Activated CD4-positive, alpha-beta T cell treated with anti-CD3 and anti-CD28 coated beads, Interleukin-2, amount 10 ng/mL, durations not matched to agents 7 days and 5 days (primary cell): ENCODE results near the gene MYL6B. TPM values are rescaled to one million over a fixed set of nuclear protein-coding genes. Genes with fewer than 3 reads are reported as not detected.

Source experiments
- CTCF ChIA-PET: fragments of 350-600 bp; sonication (Branson Sonifier 250); formaldehyde crosslinking; loops from one replicate; lab custom pipeline; 2021; ENCODE audit warnings: antibody characterized with exemption; lab: Charles Lee
- POLR2A ChIA-PET: fragments of 350-600 bp; sonication (Branson Sonifier 250); formaldehyde crosslinking; loops from one replicate; lab custom pipeline; 2021; ENCODE audit warnings: antibody characterized with exemption; lab: Charles Lee
- DNase-seq: peaks from one replicate; pipeline ENCODE4 v3.0.0-alpha.2; 2020
- H3K27ac Mint-ChIP-seq: one replicate; pipeline ENCODE4 v1.8.0; 2021; ENCODE audit warnings: mild to moderate bottlenecking, moderate library complexity, mixed read lengths
- H3K27me3 Mint-ChIP-seq: one replicate; pipeline ENCODE4 v1.8.0; 2021; ENCODE audit warnings: mixed read lengths
- H3K36me3 Mint-ChIP-seq: one replicate; pipeline ENCODE4 v1.8.0; 2021; ENCODE audit warnings: low read depth, mixed read lengths
- H3K4me1 Mint-ChIP-seq: one replicate; pipeline ENCODE4 v1.8.0; 2021; ENCODE audit warnings: mixed read lengths
- H3K4me3 Mint-ChIP-seq: one replicate; pipeline ENCODE4 v1.8.0; 2021; ENCODE audit warnings: mild to moderate bottlenecking, moderate library complexity, mixed read lengths
- H3K9me3 Mint-ChIP-seq: one replicate; pipeline ENCODE4 v1.8.0; 2021; ENCODE audit warnings: mixed read lengths
- total RNA-seq, 2 experiments: library from RNA; stranded (reverse); gene quantifications; one replicate each; pipeline ENCODE4 v1.2.3, GENCODE V29; 2021

MYL6B gene
- total RNA-seq, 2 experiments from 2014 or later, result 56.6 to 63.4 TPM

DNA sequence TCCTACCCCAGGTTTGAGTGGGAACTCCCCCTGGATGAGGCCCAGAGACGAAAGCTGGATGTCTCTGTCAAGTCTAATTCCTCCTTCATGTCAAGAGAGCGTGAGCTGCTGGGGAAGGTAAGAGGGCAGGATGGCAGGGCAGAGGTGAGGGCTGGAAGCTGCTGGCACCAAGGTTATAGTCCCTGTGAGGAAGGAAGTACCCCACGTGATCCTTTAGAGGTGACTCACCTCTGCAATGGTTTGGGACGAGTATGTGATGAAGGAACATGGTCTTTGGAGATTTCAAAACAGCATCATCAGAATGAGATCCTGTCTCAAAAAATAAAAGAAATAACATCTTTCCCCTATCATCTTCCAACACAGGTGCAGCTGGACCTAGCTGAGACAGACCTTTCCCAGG lies 9.2 kb upstream of the MYL6B start:
- peaks cover 65% of the 10 kb centered on the region for H3K36me3 Mint-ChIP-seq
- POLR2A ChIA-PET, result no interaction called here

DNA sequence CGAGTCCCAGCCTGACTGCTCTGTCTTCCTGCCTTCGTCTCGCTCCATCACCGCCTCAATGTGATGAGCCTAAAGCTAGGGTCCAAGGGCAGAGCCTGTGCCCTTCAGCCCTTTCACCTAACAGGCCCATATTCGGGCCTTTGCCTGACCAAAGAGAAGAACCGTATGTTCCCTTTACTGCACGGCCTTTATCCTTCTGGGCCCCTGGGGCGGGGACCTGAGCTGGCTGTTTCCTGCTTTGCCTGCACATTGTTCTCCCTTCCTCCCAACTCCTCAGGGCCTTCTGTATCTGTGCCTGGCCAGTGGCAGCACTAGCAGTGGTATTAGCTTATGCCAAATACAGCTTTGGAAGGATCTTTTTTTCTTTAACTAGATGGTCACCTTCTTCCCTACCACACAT lies 8.5 kb upstream of the MYL6B start:
- no peak for DNase-seq
- no peak overlapping the region for H3K4me3 Mint-ChIP-seq
- CTCF ChIA-PET, result interaction anchor here (0.5 to 2.5 kb wide), 6 partner anchors 13 to 507 kb away, joined by 3 to 17 read pairs (median 3); partner anchors contain the start of genes ESYT1 and SMARCC2
- H3K27me3 Mint-ChIP-seq, result no peaks in the 10 kb centered on the region
- peaks cover 59% of the 10 kb centered on the region for H3K36me3 Mint-ChIP-seq
- peaks cover under 1% of the 10 kb centered on the region for H3K9me3 Mint-ChIP-seq
- H3K27ac Mint-ChIP-seq, result peak overlapping the region; percentile 68
- POLR2A ChIA-PET, result no interaction called here
- peaks cover 40% of the 10 kb centered on the region for H3K4me1 Mint-ChIP-seq

More for the DNA sequence above, 9.2 kb upstream of the MYL6B start:
- no peak for DNase-seq
- Mint-ChIP-seq H3K4me1 (peaks cover 46% of the 10 kb centered on the region), H3K4me3 (no peak overlapping the region), H3K9me3 (peaks cover 2% of the 10 kb centered on the region), H3K27ac (peak overlapping the region; percentile 57), H3K27me3 (no peaks in the 10 kb centered on the region)
- CTCF ChIA-PET, result interaction anchor here (0.6 to 2.5 kb wide), 5 partner anchors 9 to 46 kb away, joined by 3 to 17 read pairs (median 5); partner anchors contain the start of genes ESYT1, MYL6B and SMARCC2

DNA sequence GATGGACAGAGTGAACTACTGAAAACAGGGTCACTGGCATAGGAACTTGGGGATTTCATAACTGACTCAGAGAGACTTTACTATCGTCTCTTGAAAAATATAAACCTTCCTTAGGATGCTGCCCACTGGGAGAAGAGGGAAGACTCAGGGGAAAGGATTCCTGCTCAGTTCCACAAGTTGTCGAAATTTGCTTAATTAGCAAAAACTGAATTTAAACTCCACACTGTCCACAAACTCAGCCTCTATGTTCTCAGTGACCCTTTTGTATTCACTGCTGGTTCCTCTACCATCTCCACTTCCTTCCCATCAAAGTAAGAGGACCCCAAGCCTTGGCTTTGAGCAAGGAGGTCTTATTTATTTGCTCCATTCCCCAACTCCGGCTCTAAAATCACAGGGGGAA lies 7.2 kb upstream of the MYL6B start:
- DNase-seq, result no peak
- H3K4me1 Mint-ChIP-seq, result peaks cover 37% of the 10 kb centered on the region
- H3K9me3 Mint-ChIP-seq, result no peaks in the 10 kb centered on the region
- POLR2A ChIA-PET, result no interaction called here
- H3K27ac Mint-ChIP-seq, result no peak overlapping the region
- H3K27me3 Mint-ChIP-seq, result no peaks in the 10 kb centered on the region
- CTCF ChIA-PET, result interaction anchor here (1.2 to 2.5 kb wide), 2 partner anchors 18 to 43 kb away, joined by 6 to 17 read pairs; partner anchors contain the start of genes ESYT1 and SMARCC2
- peaks cover 49% of the 10 kb centered on the region for H3K36me3 Mint-ChIP-seq
- no peak overlapping the region for H3K4me3 Mint-ChIP-seq

DNA sequence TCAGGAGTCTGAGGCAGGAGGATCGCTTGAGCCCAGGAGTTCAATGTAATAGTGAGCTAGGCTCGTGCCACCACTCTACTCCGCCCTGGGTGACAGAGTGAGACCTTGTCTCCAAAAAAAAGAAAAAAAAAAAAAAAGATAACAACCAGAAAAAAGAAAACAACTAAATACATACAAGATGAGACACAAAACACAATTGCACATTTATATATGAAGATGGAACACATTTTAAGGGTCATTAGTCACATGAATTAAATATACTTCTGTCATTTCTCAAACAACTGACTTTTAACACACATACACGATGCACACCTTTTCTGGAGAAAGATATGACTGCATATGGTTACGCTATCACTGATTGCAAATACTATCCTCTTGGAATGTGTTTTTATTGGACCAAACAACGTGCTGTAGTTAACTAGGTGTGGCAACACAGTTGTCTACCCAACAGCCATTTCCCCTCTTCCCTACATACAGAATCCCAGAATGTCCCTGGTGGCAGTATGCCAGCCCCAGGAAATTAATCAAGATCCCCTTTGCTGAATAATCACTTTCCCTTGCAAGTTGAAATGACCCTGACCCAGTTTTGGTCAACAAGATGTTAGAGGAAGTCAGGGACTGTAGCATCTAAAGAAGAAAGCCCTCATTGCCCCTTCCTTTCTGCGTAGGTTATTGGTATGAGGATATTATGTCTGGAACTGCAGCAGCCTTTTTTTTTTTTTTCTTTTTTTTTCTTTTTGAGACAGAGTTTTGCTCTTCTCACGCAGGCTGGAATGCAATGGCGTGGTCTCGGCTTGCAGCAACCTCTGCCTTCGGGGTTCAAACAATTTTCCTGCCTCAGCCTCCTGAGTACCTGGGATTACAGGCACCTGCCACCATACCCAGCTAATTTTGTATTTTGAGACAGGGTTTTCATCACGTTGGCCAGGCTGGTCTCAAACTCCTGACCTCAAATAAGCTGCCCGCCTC lies 5.6 kb upstream of the MYL6B start:
- H3K27me3 Mint-ChIP-seq, result no peaks in the 10 kb centered on the region
- no peak overlapping the region for H3K4me3 Mint-ChIP-seq
- POLR2A ChIA-PET, result no interaction called here

DNA sequence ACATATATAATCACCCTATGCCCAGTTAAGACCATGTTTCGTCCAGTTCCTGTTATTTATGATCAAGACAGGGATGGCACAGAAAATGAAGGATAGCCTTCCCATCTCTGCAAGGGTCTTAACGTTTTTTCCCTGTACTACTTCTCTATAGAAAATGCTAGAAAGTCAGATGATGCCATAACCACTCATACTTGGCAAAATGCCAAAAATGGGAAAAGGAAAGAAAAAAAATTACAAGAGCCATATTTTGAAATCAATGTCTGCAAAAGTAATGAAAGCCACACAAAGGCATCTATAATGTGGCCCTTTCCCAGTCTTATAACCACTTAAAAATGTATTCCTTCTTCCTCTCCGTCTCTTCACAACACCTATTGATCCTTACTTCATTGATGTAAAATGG lies 1.8 kb upstream of the MYL6B start:
- ChIA-PET CTCF (interaction anchor here (1.1 to 3.2 kb wide), 6 partner anchors 11 to 188 kb away, joined by 3 to 14 read pairs (median 10); partner anchors contain the start of genes ESYT1, IL23A, SMARCC2 and ZC3H10), POLR2A (no interaction called here)
- H3K4me1 Mint-ChIP-seq, result peaks cover 48% of the 10 kb centered on the region
- no peak for DNase-seq
- H3K27me3 Mint-ChIP-seq, result no peaks in the 10 kb centered on the region
- H3K27ac Mint-ChIP-seq, result peak overlapping the region; percentile 98
- H3K9me3 Mint-ChIP-seq, result no peaks in the 10 kb centered on the region
- H3K4me3 Mint-ChIP-seq, result peak overlapping the region; percentile 83
- H3K36me3 Mint-ChIP-seq, result peaks cover 15% of the 10 kb centered on the region

More for the DNA sequence above, 5.6 kb upstream of the MYL6B start:
- H3K27ac Mint-ChIP-seq, result no peak overlapping the region
- no peaks in the 10 kb centered on the region for H3K9me3 Mint-ChIP-seq
- H3K4me1 Mint-ChIP-seq, result peaks cover 40% of the 10 kb centered on the region
- peaks cover 42% of the 10 kb centered on the region for H3K36me3 Mint-ChIP-seq
- no peak for DNase-seq
- CTCF ChIA-PET, result interaction anchor here (0.7 to 2.0 kb wide), 2 partner anchors 10 to 159 kb away, joined by 3 to 7 read pairs; no protein-coding TSS in a partner anchor

DNA sequence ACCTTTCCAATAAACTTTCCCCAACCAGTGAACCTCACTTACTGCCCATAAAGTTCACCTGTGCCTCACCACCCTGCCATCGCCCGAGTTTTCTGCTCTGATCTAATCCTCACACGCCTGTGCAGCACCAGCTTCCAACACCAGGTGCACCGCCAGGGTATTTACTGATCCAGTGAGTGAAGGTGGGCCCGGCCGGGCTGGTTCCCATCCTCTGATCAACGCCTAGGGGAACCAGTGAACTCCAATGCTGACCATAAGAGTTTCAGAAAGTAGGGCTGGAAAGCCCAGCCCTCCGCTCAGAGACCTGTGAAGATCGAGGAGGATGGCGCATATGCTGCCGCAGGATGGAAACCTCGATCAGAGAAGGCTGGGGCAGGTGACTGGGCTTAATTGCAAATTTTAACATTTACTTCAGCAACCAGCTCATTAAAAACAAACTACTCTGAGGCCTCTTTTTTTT lies 685 bp upstream of the MYL6B start:
- POLR2A ChIA-PET, result interaction anchor here (0.7 to 1.2 kb wide), 2 partner anchors 24 to 252 kb away, joined by 3 to 6 read pairs; partner anchors contain the start of gene ESYT1
- Mint-ChIP-seq H3K36me3 (peaks cover 19% of the 10 kb centered on the region), H3K9me3 (no peaks in the 10 kb centered on the region), H3K27ac (peak overlapping the region; percentile 98), H3K27me3 (no peaks in the 10 kb centered on the region), H3K4me1 (peaks cover 49% of the 10 kb centered on the region), H3K4me3 (peak overlapping the region; percentile 83)
- CTCF ChIA-PET, result interaction anchor here (0.9 to 3.0 kb wide), 13 partner anchors 10 to 298 kb away, joined by 3 to 12 read pairs (median 7); partner anchors contain the start of genes ESYT1, IL23A, SMARCC2 and TIMELESS
- peak; percentile 78 for DNase-seq

DNA sequence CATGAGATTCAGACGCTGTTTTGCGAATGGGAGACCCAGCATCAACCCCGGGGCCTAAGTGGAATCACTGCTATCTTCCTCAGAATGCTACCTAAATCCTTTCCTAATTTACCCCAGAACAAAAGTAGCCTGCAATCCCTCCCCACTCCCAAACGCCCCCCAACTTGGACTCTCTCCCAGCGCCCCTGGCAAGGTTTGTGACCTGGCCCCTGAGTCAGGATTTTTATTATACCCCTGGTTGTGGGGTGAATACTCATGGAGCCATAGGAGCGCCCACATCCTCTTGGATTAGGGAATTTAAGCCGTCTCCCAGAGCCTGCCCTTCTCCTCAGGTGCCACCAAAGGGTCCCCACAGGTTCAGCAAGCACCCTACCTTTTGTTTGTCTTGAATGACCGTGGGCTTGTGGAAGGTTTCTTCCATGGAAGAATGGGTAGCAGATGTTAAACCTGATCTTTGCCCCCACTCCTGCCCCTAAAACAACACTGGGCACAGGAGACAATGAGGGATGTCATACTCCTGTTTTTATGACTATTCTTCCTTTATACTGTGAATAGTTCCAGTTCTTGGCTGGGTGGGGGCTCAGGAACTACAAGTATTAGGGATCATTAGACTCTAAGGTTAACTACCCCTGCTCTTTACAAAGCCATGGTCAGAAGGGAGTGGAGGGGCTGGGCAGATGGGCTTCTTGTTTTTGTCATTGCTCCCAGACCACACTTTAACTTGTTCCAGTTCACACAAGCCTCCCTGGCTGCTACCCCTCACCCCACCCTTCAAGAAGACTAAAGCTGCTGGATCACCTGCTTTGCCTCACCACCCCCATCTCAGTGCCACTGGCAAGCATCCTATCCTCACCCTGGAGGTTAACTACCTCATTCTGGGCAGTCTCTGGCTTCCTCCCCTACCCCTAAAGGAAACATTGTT lies 630 bp downstream of the MYL6B start:
- H3K36me3 Mint-ChIP-seq, result peaks cover 23% of the 10 kb centered on the region
- CTCF ChIA-PET, result interaction anchor here (2.7 kb wide), 1 partner anchor 37 kb away, joined by 14 read pairs; the partner anchor contains the start of gene SMARCC2
- H3K9me3 Mint-ChIP-seq, result no peaks in the 10 kb centered on the region
- H3K4me1 Mint-ChIP-seq, result peaks cover 55% of the 10 kb centered on the region
- POLR2A ChIA-PET, result no interaction called here
- peak overlapping the region; percentile 98 for H3K27ac Mint-ChIP-seq
- no peaks in the 10 kb centered on the region for H3K27me3 Mint-ChIP-seq
- DNase-seq, result no peak
- H3K4me3 Mint-ChIP-seq, result peak overlapping the region; percentile 83

DNA sequence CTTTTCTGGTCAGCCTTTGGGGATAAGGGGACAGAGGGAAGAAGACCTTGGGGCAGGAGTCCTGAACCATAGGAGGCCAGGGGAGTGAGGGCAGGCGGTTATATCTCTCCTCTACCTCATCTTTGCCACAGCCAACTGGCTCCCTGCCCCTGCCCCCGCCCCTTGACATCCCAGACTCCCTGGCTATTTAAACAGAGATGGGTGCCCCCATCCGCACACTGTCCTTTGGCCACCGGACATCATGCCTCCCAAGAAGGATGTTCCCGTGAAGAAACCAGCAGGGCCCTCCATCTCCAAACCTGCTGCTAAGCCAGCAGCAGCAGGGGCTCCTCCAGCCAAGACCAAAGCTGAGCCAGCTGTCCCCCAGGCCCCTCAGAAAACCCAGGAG lies 1.3 kb downstream of the MYL6B start:
- DNase-seq, result no peak
- peak overlapping the region; percentile 83 for H3K4me3 Mint-ChIP-seq
- peak overlapping the region; percentile 98 for H3K27ac Mint-ChIP-seq
- POLR2A ChIA-PET, result no interaction called here
- H3K36me3 Mint-ChIP-seq, result peaks cover 26% of the 10 kb centered on the region
- no peaks in the 10 kb centered on the region for H3K9me3 Mint-ChIP-seq
- H3K27me3 Mint-ChIP-seq, result no peaks in the 10 kb centered on the region
- CTCF ChIA-PET, result interaction anchor here (1.0 to 2.7 kb wide), 2 partner anchors 36 to 46 kb away, joined by 3 to 14 read pairs; partner anchors contain the start of gene SMARCC2
- H3K4me1 Mint-ChIP-seq, result peaks cover 55% of the 10 kb centered on the region

DNA sequence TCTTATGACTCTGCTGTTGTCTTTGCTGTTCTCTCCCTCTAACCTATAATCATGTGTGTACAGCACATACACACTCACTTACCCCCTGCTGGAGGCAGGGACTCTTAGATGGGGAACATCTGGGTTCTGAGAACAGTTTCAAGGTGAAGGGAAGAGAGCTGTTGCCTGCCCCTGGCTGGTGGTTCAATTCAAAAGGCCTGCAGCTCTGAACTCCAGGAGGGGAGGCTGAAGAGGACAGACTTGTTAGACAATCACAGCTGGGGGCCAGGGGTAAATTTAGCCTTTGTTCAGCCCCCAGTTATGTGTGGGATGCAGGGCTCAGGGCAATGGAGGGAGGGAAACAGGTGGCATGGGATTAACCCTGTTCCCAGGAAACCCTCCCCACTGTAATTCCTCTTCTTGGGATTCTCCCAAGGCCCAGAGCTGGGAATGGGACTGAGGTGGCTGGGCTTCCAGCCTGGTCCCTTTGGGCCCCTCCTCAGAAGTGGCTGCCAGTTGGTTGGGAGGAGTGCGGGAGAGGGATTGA lies 1.9 kb downstream of the MYL6B start:
- POLR2A ChIA-PET, result no interaction called here
- H3K4me3 Mint-ChIP-seq, result no peak overlapping the region
- peaks cover 59% of the 10 kb centered on the region for H3K4me1 Mint-ChIP-seq
- H3K9me3 Mint-ChIP-seq, result no peaks in the 10 kb centered on the region
- H3K27me3 Mint-ChIP-seq, result no peaks in the 10 kb centered on the region
- CTCF ChIA-PET, result interaction anchor here (1.0 to 2.7 kb wide), 5 partner anchors 9 to 46 kb away, joined by 3 to 14 read pairs (median 3); partner anchors contain the start of genes ESYT1 and SMARCC2
- DNase-seq, result no peak
- peak overlapping the region; percentile 14 for H3K27ac Mint-ChIP-seq
- H3K36me3 Mint-ChIP-seq, result peaks cover 33% of the 10 kb centered on the region

DNA sequence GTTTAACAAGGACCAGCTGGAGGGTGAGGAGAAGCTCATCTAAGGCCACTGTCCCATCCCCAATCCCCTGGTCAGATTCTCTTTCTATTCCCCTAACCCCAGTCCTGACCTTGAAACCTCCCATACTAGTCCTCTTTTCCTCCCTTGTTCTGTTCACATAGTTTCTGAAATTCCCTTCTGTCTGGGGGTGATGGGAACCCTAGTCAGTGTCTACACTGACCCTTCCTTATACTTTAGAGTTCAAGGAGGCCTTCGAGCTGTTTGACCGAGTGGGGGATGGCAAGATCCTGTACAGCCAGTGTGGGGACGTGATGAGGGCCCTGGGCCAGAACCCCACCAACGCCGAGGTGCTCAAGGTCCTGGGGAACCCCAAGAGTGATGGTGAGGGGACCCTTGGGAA lies 2.4 kb downstream of the MYL6B start:
- POLR2A ChIA-PET, result no interaction called here
- Mint-ChIP-seq H3K27me3 (no peaks in the 10 kb centered on the region), H3K36me3 (peaks cover 38% of the 10 kb centered on the region), H3K4me3 (peak overlapping the region; percentile 3), H3K9me3 (no peaks in the 10 kb centered on the region), H3K4me1 (peaks cover 64% of the 10 kb centered on the region), H3K27ac (peak overlapping the region; percentile 1)
- CTCF ChIA-PET, result interaction anchor here (1.0 to 2.7 kb wide), 7 partner anchors 9 to 47 kb away, joined by 3 to 14 read pairs (median 4); partner anchors contain the start of genes ESYT1, SMARCC2 and ZC3H10
- no peak for DNase-seq

DNA sequence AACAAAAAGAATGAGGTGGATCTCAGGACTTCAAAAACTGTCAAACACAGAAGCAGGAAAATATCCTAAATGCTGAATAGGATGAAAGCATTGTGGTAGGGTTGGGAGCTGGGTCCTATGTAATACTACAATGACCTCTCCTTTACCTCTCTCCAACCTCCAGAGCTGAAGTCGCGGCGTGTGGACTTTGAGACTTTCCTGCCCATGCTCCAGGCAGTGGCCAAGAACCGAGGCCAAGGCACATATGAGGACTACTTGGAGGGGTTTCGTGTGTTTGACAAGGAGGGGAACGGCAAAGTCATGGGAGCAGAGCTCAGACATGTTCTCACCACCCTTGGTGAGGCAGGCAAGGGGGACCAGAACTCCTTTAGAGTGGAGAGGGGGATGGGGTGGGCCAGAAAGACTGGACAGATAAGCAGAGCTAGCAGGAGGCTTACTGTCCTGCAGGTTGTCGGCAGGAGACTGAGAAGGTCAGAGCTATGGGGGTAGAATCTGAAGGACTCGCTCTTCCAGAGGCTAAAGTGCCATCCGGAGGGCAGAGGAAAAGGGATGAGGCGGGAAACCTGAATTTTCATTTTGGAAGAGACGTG lies 3.0 kb downstream of the MYL6B start:
- Mint-ChIP-seq H3K27me3 (no peaks in the 10 kb centered on the region), H3K4me1 (peaks cover 65% of the 10 kb centered on the region), H3K9me3 (no peaks in the 10 kb centered on the region), H3K4me3 (peak overlapping the region; percentile 3), H3K36me3 (peaks cover 41% of the 10 kb centered on the region), H3K27ac (peak overlapping the region; percentile 47)
- ChIA-PET CTCF (interaction anchor here (0.5 to 2.7 kb wide), 9 partner anchors 8 to 103 kb away, joined by 3 to 14 read pairs (median 4); partner anchors contain the start of genes ANKRD52, ESYT1, SMARCC2 and ZC3H10), POLR2A (no interaction called here)
- no peak for DNase-seq
